Stimulated activated CD4-positive, alpha-beta T cell treated with anti-CD3 and anti-CD28 coated beads, Interleukin-4, amount 100 ng/mL, for 1 hour (primary cell): ENCODE measurements around the gene MRTFB.

Source experiments
- DNase-seq: peaks from one replicate; pipeline ENCODE4 v3.0.0-alpha.2; 2020

Gene MRTFB

DNA sequence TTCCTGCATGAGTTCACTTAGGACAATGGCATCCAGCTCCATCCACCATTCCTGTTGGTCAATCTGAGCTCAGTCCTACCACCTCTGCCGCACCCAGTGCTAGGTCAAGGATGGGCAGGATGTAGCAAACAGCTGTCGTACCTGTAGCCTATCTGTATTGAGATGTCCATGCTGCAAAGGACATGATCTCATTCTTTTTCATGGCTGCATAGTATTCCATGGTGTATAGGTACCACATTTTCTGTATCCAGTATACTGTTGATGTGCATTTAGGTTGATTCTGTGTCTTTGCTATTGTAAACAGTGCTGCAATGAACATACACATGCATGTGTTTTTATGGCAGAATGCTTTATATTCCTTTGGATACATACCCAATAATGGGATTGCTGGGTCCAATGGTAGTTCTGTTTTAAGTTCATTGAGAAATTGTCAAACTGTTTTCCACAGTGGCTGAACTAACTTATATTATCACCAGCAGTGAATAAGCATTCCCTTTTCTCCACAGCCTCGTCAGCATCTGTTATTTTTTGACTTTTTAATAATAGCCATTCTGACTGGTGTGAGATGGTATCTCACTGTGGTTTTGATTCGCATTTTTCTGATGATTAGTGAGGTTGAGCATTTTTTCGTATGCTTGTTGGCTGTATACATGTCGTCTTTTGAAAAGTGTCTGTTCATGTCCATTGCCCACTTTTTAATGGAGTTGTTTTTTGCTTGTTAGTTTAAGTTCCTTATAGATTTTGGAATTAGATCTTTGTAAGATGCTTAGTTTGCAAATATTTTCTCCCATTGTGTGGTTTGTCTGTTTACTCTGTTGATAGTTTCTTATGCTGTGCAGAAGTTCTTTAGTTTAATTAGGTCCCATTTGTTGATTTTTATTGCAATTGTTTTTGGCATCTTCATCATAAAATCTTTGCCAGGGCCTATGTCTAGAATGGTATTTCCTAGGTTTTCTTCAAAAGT, 7.2 kb upstream of the MRTFB start:
- DNase-seq: no peak

DNA sequence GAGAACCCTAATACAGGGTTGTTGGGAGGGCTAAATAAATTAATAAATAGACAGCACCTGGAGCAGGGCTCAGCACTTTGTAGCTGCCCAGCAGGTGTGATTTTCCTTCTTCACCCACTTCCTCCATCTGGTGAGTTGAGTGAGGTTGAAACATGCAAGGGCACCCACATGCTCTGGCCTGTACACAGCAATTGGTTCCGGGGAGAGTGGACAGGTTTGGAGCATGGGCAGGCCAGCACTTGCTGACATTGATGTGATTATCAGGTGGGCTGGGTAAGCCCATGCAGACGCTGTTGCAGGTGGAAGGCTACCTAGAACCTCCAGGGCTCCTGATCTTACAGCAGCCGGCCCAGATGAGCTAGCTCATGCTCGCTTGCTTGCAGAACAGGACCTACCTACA, 1.3 kb upstream of the MRTFB start:
- DNase-seq: no peak

DNA sequence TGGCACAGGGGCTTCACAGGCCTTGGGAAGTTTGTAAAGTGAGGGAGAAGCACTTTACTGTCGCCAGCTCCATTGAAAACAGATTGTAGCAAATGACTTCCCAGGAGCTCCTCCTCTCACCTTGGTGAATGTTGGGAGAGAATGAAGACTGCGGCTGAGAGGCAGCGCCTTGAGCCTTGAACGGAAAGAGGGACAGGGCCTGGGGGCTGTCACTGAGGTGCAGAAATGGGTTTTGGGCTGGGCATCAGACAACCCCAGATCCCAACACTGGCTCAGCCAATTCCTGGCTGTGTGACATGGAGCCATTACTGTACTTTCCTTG, 603 bp upstream of the MRTFB start:
- DNase-seq: no peak

DNA sequence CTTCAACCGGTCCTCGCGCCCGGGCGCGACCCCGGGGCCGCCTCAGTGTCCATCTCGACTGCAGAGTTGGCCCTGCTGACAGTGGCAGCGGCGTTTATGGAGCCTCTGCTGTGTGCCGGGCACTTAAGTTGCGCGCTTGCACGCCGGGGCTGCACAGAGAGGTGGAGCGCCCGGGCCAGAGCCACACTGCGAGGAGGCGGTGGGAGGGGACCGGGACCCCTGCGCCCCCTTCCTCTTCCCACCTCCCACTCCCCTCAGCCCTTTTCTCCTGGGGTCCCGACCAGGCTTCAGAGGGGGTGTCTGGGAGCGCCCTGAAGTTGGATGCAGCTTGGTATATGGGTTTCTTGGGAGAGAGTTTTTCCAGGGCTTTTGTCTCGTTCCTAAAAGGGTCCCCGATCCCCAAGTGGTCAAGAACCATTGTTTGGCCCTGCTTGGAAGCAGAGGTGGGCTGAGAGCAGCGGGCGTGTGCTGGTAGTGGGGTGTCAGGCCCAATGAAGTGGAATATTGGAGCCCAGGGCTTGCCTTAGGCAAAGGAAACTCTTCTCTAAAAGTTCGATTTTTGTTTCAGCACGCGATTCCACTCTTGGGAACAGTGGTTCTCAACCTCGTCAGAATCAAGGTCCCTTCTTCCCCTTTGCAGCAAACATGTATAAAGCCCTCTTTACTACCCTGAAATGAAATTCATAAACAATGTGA, 605 bp downstream of the MRTFB start:
- no peak for DNase-seq

DNA sequence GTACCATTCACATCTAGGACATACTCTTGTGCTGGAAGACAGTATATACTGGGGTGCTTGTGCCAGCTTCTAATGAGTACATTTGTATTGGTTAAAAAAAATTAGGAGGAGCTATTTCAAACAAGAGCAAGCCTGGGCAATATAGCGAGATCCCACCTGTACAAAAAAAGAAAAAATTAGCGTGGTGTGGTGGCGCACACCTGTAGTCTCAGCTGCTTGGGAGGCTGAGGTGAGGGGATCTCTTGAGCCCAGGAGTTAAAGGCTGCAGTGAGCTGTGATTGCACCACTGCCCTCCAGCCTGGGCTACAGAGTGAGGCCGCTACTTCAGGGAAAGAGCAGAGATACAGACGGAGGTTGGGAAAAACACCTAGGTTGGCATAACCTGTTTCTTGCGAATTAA, 1.2 kb downstream of the MRTFB start:
- no peak for DNase-seq

DNA sequence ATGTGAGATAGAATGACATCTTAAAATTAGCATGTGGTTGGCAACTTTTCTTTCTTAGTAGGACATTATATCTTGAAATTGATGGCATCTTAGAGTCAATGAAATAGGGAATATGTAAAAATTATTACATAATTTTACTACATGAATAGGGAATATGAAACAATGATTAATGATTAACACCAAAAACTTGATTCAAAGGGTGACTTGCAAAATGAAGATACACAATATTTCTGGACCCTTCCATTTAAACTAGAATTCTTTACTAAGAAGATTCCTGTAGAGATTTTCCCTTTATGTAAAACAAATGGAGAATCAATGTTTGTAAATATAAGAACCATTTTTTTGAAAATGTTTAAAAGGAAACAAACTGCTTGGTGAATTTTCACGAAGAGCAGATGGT, 3.4 kb downstream of the MRTFB start:
- DNase-seq: no peak

DNA sequence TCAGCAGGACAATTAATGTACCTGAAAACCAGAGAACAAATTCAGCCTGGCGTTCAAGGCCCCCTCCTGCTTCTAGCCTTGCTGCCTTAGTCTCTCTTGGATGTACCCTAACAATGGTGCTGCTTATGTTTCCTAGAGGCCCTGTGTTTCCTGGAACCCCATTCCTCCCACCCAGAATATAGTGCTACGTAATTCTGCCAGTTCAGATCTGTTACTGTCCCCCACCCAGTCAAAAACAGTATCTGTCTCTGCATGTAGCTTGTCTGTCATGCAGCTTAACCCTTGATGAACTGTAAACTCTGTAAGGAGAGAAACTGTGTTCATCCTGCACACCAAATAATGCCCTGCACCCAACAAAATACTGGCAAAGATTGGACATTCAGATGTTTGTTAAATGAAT, 6.8 kb downstream of the MRTFB start:
- DNase-seq: no peak

DNA sequence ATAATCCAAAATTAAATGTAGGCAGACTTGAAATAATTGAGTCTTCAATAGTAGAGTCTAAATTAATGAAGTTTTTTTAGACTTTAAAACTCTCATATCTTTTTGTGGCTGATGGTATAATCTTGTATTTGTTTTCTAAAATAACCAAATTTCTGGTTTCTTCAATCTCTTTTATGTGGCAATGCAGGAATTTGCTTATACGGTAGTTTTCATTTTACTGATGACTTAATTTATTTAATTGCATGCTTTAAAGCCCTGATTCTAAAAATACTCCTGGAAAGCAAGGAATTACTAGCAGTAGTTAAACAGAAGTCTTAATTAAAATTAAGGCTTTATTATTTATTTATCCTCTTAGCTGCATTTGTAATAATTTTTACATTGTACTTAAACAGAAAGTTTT, 15.4 kb downstream of the MRTFB start:
- DNase-seq: no peak

DNA sequence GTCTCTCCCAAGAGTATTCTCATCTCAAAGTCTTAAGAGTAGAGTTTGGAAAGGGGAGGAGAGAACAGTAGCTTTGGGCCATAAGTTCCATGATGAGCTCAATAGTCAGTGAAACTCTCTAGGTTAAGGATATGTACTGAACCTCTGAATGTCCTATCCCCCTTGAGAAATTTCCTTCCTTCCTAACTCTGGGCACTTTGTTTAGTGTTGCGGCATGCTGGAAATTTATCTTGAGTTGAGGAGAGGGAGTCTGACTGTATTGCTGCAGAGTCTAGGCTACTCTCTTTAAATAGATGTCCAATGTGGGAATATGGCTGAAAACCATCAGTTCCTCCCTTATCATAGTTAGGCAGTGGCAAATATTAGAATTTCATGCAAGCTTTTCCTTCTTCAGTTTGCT, 16.1 kb downstream of the MRTFB start:
- DNase-seq: no peak

DNA sequence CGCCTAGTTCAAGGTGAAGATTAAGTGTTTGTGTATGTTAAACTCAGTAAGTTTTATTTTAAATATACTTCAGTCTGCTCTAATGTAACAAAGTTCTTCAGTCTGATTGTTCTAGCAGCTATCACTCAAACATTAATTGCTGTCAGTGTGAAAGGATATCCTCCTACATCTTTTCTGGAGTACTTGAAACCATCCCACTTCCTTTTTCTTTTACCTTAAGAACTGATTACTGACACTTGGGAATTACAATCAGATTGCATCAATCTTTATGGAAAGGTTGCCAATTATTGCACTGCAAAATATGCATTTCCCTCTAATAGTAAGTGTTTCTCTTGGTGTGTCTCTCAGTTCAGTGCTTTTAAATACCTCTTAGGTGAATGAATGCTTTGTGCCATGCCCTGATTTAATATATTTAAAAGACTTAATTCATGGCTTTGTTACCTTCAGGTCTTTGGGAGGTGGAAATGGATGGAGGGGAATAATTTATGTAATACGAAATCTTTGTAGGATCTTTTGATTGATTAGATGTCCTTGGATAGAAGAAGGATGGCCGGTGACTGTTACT, 16.6 kb downstream of the MRTFB start:
- no peak for DNase-seq

DNA sequence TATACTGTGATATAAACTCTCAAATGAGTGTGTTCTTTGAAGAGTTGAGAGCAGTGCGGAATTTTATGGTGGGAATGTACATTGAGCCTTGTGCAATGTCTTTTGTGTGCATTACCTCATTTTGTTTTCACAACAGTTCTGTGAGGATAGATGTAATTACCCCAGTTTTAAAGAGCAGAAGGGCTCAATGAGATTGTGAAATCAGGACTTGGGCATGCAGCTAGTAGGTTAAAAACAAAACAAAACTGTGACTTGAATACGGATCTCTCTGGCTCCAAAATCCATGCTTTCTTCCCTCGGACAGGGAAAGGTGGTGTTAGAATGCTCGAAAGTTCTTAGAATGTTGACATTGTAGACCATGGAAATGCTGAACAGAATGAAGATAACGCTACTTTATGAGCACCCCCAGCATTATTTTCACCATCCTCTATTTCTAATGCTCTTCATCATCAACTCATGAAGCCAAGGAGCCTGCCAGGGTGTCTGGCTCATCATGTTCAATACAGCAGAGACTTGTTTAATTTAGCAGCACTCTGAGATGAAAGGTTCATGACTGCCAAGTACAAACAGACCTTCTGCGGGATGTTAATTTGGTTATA, 17.1 kb downstream of the MRTFB start:
- DNase-seq: no peak

DNA sequence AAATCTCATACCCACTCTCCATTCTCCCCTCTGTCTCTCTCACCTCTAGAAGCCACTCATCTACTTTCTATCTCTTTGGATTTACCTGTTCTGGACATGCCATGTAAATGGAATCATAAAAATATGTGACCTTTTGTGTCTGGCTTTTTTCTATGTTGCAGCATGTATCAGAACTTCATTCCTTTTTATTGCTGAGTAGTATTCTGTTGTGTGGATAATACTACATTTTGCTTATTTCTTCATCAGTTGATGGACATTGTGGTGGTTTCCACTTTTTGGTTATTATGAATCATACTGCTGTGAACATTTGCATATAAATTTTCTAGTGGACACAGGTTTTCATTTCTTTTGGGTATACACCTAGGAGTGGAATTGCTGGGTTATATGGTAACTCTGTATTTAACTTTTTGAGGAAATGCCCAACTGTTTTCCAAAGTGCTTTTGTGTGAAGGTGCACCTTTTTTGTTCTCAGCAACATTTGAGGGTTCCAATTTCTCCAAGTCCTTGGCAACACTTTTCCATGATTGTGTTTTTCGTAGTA, 18.2 kb downstream of the MRTFB start:
- DNase-seq: no peak

DNA sequence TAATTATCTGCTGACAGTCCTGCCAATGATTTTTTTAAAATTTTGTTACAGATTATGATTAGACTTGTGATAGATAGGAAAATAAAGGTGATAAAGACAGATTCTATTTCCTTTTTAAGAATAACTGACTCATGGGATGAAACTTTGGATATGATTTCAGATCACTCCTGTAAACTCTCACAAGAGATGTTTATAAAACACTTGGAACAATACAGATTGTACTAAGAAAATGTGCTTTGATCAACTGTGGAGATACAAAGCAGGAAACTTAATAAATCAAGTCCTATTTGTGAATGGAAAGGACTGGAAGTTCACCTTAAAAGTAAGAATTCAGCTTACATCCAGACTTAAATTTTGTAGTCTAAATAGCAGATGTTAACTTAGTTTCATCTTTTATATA, 21.4 kb downstream of the MRTFB start:
- no peak for DNase-seq

DNA sequence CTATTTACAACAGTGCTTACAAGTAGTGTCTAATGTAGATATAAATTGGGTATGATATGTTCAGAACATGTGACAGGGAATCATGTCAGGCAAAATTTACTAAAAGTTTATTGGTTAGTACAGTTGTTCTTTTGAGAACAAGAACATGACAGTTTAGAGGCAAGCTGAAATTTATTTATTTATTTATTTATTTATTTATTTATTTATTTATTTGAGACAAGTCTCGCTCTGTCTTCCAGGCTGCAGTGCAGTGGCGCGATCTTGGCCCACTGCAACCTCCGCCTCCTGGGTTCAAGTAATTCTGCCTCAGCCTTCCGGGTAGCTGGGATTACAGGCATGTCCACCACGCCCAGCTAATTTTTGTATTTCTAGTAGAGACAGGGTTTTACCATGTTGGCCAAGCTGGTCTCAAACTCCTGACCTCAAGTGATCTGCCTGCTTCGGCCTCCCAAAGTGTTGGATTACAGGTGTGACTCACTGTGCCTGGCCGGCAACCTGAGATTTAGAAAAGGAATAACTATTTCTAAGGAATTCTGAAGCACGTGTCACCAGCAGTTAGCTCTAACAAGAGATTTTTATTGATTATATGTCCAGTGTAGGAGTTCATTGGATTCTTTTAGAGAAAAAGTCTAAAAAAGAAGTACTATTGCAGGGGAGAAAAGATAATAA, 24.9 kb downstream of the MRTFB start:
- DNase-seq: no peak

DNA sequence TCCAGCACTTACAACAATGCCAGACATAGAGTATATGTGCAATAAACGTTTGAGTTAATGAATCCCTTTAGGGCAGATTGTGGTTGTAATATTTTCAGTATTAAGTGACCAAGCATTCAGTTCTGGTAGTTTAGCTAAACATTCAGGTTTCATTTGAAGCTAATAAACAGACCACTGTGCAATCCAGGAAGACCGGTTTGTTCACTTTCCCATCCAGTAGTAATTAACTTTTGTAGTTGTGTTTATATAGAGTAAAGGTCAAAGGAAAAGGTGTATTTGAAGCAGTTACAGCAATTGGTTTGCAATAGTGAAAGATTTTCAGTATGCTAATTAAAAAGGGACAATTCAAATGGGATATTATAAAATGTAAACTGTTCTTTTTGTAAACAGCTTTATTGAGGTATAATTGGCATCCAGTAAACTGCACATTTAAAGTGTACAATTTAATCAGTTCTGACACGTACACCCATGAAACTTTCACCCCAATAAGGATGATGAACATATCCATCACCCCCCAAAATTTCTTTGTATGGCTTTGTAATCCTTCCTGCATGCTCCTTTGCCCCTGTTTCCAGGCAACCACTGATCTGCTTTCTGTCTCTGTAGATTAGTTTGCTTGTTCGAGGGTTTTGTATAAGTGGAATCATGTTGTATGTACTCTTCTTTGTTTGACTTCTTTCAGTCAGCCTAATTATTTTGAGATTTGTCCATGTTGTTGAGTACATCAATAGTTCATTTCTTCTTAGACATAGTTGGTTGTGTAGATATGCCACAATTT, 26.3 kb downstream of the MRTFB start:
- DNase-seq: no peak

DNA sequence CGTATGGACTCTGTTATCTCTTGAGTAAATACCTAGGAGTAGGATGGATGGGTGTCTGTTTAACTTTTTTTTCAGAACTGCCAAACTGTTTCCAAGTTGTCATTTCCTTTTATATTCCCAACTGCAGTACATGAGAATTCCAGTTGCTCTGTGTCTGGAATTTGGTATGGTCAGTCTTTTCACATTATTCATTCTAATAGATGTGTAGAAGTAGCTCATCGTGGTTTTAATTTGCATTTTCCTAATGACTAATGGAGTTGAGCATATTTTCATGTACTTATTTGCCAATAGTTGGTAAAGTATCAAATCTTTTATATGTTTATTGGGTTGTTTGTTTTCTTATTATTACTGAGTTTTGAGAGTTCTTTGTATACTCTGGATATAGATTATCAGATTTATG, 27.0 kb downstream of the MRTFB start:
- DNase-seq: no peak

DNA sequence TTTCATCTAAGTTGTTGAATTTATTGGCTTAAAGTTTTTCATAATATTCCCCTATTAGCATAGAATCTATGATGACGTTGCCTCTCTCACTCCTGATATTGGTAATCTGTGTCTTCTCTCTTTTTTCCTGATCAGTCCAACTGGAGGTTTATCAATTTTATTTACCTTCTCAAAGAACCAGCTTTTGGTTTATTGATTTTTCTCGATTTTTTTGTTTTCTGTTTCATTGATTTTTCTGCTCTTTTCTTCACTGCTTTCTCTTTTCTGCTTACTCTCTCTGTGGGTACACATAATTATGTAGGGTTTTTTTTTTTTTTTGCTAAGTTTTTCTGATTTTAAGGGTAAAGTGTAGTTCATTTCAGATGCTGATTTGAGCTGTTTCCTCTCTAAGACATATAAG, 29.7 kb downstream of the MRTFB start:
- no peak for DNase-seq

DNA sequence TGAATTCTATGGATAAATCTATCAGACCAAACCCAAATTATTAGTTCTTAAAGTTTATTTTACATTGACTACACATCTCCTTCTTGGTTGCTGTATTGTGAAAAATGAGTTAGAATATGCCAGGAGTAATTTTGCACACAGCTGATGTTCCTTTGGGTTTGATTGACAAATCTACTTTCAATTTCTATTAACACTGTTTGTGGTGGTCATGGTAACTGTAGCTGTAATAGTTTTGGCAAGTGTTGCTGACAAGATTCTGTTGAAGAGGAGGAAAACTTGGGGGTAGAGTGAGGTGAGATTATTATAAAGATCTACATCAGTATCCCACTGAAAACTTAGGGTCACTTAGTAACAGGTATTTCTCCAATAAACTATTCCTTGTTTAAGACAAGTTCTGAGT, 30.3 kb downstream of the MRTFB start:
- no peak for DNase-seq

DNA sequence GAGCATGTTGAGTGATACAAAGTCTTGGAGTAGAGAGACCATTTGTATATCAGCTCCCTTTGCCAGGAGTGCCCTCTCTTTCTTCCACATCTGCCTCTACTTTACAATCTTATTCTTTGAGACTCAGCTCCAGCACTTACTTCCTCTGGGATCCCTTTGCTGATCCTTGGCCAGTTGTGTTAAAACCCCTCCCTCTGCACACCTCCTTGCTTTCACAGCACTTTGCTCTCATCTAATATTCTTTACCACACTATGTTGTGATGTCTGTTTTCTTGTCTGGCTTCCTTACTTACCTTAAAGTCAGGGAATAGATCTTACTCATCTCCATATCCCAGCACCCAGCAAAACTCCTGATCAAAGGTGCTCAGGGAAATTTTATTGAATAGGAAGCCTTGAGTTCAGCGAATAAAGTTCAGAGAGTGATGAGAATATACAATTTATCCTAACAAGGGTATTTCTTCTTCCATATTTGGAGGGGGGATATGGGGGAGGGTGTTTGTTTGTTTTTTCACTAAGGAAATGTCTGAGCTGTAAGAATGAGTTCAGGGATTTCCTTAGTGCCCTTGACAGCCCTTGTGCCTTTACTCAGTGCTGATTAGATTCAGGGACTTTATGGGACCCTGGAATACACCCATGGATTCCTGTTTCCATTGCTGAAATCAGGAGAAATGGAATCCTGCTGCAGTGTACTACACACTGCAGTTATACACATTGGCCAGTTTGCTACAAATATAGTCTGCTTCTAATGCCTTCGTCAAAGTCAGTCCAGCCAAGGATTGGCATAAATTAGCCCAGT, 32.0 kb downstream of the MRTFB start:
- DNase-seq: no peak

DNA sequence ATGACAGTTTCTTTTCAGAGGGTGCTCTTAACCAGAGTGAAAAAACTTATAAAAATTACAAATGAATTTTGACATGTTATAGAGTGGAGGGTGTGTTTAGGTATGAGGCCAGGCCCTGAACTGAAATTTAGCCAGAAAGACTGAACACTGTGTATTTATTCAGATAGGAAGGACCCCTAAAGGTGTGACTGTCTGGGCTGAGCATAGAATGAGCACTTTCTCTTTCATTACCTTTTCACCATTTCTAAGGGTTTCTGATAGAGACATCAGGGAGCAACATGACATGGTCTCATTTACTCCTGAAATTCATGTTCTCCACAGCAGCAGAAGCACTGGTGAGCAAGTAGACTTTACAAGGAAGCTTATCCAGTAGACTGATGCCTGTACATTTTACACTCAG, 32.9 kb downstream of the MRTFB start:
- DNase-seq: no peak

DNA sequence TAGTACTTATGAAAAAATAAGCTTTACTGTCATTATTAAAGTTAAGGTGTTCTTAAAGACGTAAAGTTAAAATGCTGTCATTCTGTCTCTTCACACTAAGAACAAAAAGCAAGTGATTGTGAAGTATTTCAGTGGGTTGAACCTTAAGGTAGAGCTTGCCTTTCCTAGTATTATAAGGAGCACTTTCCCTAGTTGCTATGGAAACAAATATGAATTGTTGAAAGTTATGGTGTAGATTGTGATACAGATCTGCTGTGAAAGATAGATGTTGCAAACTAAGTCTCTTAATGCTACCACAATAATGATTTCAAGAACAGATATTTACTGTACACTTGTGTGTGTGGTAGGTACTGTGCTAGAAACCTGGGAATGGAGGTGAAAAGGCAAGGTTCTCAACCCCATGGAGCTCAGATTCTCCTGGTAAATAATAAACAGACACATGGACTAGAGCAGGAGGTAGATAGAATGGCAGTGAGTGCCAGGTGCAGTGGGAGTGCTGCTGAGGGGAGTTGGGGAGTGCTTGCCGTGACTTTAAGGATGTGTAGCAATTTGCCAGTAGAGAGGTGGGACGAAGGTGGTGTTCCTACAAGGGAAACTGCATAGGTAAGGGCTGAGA, 34.7 kb downstream of the MRTFB start:
- DNase-seq: no peak
